Effector memory CD4-positive, alpha-beta T cell (primary cell): Measurements from ENCODE around the gene PJA2.
"Not testable (repeated sequence)": the region's sequence is repeated elsewhere in the genome, so short reads cannot be mapped to it uniquely, and the experiment has no call there.

Experiments
- DNase-seq, 3 donors: peaks; one replicate each; pipeline ENCODE4 v3.0.0-alpha.2; 2020
- H3K27ac ChIP-seq: 2 replicates; pipeline ENCODE4 v1.7.0; 2013; ENCODE audit warnings: mild to moderate bottlenecking, low read length, moderate library complexity; ENCODE audit not compliant: insufficient read depth, poor library complexity, severe bottlenecking
- H3K27me3 ChIP-seq: replicated peaks from 2 replicates; pipeline ENCODE4 v1.7.0; 2013; ENCODE audit warnings: mild to moderate bottlenecking, low read length; ENCODE audit not compliant: insufficient read depth, control insufficient read depth, poor library complexity, severe bottlenecking
- H3K36me3 ChIP-seq: 2 replicates; pipeline ENCODE4 v1.7.0; 2013; ENCODE audit warnings: mild to moderate bottlenecking, low read length, moderate library complexity; ENCODE audit not compliant: control insufficient read depth, insufficient read depth
- H3K4me1 ChIP-seq: 2 replicates; pipeline ENCODE4 v1.7.0; 2013; ENCODE audit warnings: low read length, mild to moderate bottlenecking; ENCODE audit not compliant: control insufficient read depth, insufficient read depth, poor library complexity, severe bottlenecking
- H3K4me3 ChIP-seq: 2 replicates; pipeline ENCODE4 v1.7.0; 2013; ENCODE audit warnings: low read length, low read depth, mild to moderate bottlenecking; ENCODE audit not compliant: insufficient read depth, poor library complexity, severe bottlenecking
- H3K9me3 ChIP-seq: 2 replicates; pipeline ENCODE4 v1.7.0; 2013; ENCODE audit warnings: mild to moderate bottlenecking, low read length, moderate library complexity; ENCODE audit not compliant: control insufficient read depth

Gene PJA2

GRCh38 chr5:109300367-109300766, 109.4 kb downstream of the PJA2 start:
- Histone ChIP-seq H3K9me3 (no peaks in the 10 kb centered on the region), H3K27me3 (no peaks in the 10 kb centered on the region), H3K27ac (no peak overlapping the region)

GRCh38 chr5:109299557-109299956, 110.2 kb downstream of the PJA2 start:
- Histone ChIP-seq H3K27me3 (no peaks in the 10 kb centered on the region), H3K4me3 (no peak overlapping the region), H3K4me1 (no peaks in the 10 kb centered on the region), H3K36me3 (no peaks in the 10 kb centered on the region), H3K27ac (no peak overlapping the region), H3K9me3 (no peaks in the 10 kb centered on the region)
- DNase-seq: no peak

More at GRCh38 chr5:109300367-109300766, 109.4 kb downstream of the PJA2 start:
- Histone ChIP-seq H3K36me3 (no peaks in the 10 kb centered on the region), H3K4me3 (no peak overlapping the region), H3K4me1 (no peaks in the 10 kb centered on the region)
- DNase-seq: no peak

- no peak overlapping the region for H3K27ac ChIP-seq
- no peaks in the 10 kb centered on the region for H3K36me3 ChIP-seq
- no peaks in the 10 kb centered on the region for H3K27me3 ChIP-seq
- no peak for DNase-seq
- H3K4me1 ChIP-seq: no peaks in the 10 kb centered on the region
- no peak overlapping the region for H3K4me3 ChIP-seq
- H3K9me3 ChIP-seq: no peaks in the 10 kb centered on the region
Measured at GRCh38 chr5:109298794-109299193, 111.0 kb downstream of the PJA2 start.

DNA sequence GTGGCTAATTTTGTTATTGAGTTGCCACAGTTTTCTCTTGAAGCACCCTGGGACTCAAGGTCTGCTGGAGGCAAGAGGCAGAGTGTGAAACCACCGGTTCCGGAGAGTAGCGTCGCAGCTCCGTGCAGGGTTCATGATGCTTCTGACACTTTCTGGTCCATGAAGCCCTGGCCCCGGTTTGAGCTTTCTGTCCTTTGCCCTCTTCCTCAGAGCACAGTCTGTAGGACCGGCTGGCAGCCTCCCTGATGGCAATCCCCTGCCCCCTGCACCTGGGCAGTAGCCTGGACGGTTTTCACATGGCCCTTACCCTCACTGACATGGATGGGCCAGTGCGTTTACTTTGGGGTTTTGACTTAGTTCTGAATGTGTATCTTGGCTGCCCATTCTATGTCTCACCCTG, 111.9 kb downstream of the PJA2 start:
- H3K4me3 ChIP-seq: no peak overlapping the region

GRCh38 chr5:109291090-109291489, 118.7 kb downstream of the PJA2 start:
- Histone ChIP-seq H3K4me1 (no peaks in the 10 kb centered on the region), H3K27me3 (no peaks in the 10 kb centered on the region), H3K27ac (no peak overlapping the region), H3K36me3 (peaks cover 4% of the 10 kb centered on the region), H3K4me3 (no peak overlapping the region), H3K9me3 (peaks cover 2% of the 10 kb centered on the region)
- no peak for DNase-seq

More for the DNA sequence above, 111.9 kb downstream of the PJA2 start:
- no peak overlapping the region for H3K27ac ChIP-seq
- no peaks in the 10 kb centered on the region for H3K27me3 ChIP-seq
- no peaks in the 10 kb centered on the region for H3K36me3 ChIP-seq
- H3K9me3 ChIP-seq: no peaks in the 10 kb centered on the region
- no peak for DNase-seq
- no peaks in the 10 kb centered on the region for H3K4me1 ChIP-seq

- no peak overlapping the region for H3K27ac ChIP-seq
- H3K4me1 ChIP-seq: no peaks in the 10 kb centered on the region
- no peak for DNase-seq
Measured at GRCh38 chr5:109290231-109290630, 119.5 kb downstream of the PJA2 start.

DNA sequence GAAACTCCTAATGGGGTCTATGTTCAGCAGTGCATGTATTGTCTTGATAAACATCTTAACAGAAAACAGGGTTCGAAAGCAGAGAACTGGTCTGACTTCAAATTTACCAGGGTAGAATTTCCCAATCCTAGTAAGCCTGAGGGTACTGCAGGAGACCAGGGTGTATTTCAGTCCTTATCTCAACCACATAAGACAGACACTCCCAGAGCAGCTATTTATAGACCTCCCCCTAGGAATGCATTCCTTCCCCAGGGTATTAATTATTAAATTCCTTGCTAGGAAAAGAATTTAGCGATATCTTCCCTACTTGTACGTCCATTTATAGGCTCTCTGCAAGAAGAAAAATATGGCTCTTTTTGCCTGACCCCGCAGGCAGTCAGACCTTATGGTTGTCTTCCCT, 123.1 kb downstream of the PJA2 start:
- H3K27ac ChIP-seq, H3K4me3 ChIP-seq, H3K27me3 ChIP-seq, H3K36me3 ChIP-seq, H3K9me3 ChIP-seq, H3K4me1 ChIP-seq, DNase-seq: not testable (repeated sequence)

More at GRCh38 chr5:109290231-109290630, 119.5 kb downstream of the PJA2 start:
- Histone ChIP-seq H3K27me3 (no peaks in the 10 kb centered on the region), H3K9me3 (peaks cover 3% of the 10 kb centered on the region), H3K4me3 (no peak overlapping the region), H3K36me3 (peaks cover 4% of the 10 kb centered on the region)
